ENCODE data around the gene POLQ.

POLQ gene

GRCh38 chr3:121545049-121545573 is 677 bp downstream of the POLQ start:
- H3K4me3 ChIP-seq (ENCODE audit: low read length): peak overlapping the region; percentile 83
- H2AFZ ChIP-seq (ENCODE audit: low read depth, low read length): peak overlapping the region; percentile 100
- peaks cover 21% of the 10 kb centered on the region for H3K36me3 ChIP-seq (ENCODE audit: insufficient read depth, low read length)

GRCh38 chr3:121542924-121543323 is 2.9 kb downstream of the POLQ start:
- Histone ChIP-seq H3K4me1 (ENCODE audit: insufficient read depth, low read length) (peaks cover 8% of the 10 kb centered on the region), H2AFZ (ENCODE audit: low read depth, low read length) (no peak overlapping the region), H3K4me3 (ENCODE audit: low read length) (no peak overlapping the region), H3K27me3 (ENCODE audit: insufficient read depth, low read length) (no peaks in the 10 kb centered on the region), H3K36me3 (ENCODE audit: insufficient read depth, low read length) (peaks cover 34% of the 10 kb centered on the region), H3K9me3 (ENCODE audit: low read length) (no peaks in the 10 kb centered on the region)

More at GRCh38 chr3:121545049-121545573, 677 bp downstream of the POLQ start:
- Histone ChIP-seq H3K4me1 (ENCODE audit: insufficient read depth, low read length) (peaks cover 8% of the 10 kb centered on the region), H3K27me3 (ENCODE audit: insufficient read depth, low read length) (no peaks in the 10 kb centered on the region), H3K9me3 (ENCODE audit: low read length) (no peaks in the 10 kb centered on the region)

- Histone ChIP-seq H3K9me3 (ENCODE audit: low read length) (no peaks in the 10 kb centered on the region), H3K27me3 (ENCODE audit: insufficient read depth, low read length) (no peaks in the 10 kb centered on the region), H3K36me3 (ENCODE audit: insufficient read depth, low read length) (peaks cover 52% of the 10 kb centered on the region), H2AFZ (ENCODE audit: low read depth, low read length) (no peak overlapping the region), H3K4me1 (ENCODE audit: insufficient read depth, low read length) (no peaks in the 10 kb centered on the region), H3K4me3 (ENCODE audit: low read length) (no peak overlapping the region)
Observed at GRCh38 chr3:121531269-121531668, 14.5 kb downstream of the POLQ start.

GRCh38 chr3:121529308-121529707 is 16.5 kb downstream of the POLQ start:
- Histone ChIP-seq H3K4me1 (ENCODE audit: insufficient read depth, low read length) (no peaks in the 10 kb centered on the region), H2AFZ (ENCODE audit: low read depth, low read length) (no peak overlapping the region), H3K36me3 (ENCODE audit: insufficient read depth, low read length) (peaks cover 48% of the 10 kb centered on the region), H3K9me3 (ENCODE audit: low read length) (no peaks in the 10 kb centered on the region), H3K4me3 (ENCODE audit: low read length) (no peak overlapping the region), H3K27me3 (ENCODE audit: insufficient read depth, low read length) (no peaks in the 10 kb centered on the region)

- peaks cover 42% of the 10 kb centered on the region for H3K36me3 ChIP-seq (ENCODE audit: insufficient read depth, low read length)
- peaks cover 3% of the 10 kb centered on the region for H3K9me3 ChIP-seq (ENCODE audit: low read length)
- no peak overlapping the region for H2AFZ ChIP-seq (ENCODE audit: low read depth, low read length)
- no peaks in the 10 kb centered on the region for H3K27me3 ChIP-seq (ENCODE audit: insufficient read depth, low read length)
- no peak overlapping the region for H3K4me3 ChIP-seq (ENCODE audit: low read length)
- no peaks in the 10 kb centered on the region for H3K4me1 ChIP-seq (ENCODE audit: insufficient read depth, low read length)
Observed at GRCh38 chr3:121520510-121520909, 25.3 kb downstream of the POLQ start.

GRCh38 chr3:121517953-121518655 is 27.7 kb downstream of the POLQ start:
- Histone ChIP-seq H3K9me3 (ENCODE audit: low read length) (peaks cover 7% of the 10 kb centered on the region), H3K4me3 (ENCODE audit: low read length) (no peak overlapping the region), H3K27me3 (ENCODE audit: insufficient read depth, low read length) (no peaks in the 10 kb centered on the region), H3K4me1 (ENCODE audit: insufficient read depth, low read length) (no peaks in the 10 kb centered on the region), H2AFZ (ENCODE audit: low read depth, low read length) (no peak overlapping the region), H3K36me3 (ENCODE audit: insufficient read depth, low read length) (peaks cover 39% of the 10 kb centered on the region)

- Histone ChIP-seq H3K27me3 (ENCODE audit: insufficient read depth, low read length) (no peaks in the 10 kb centered on the region), H2AFZ (ENCODE audit: low read depth, low read length) (no peak overlapping the region), H3K9me3 (ENCODE audit: low read length) (peaks cover 7% of the 10 kb centered on the region), H3K36me3 (ENCODE audit: insufficient read depth, low read length) (peaks cover 27% of the 10 kb centered on the region), H3K4me1 (ENCODE audit: insufficient read depth, low read length) (no peaks in the 10 kb centered on the region), H3K4me3 (ENCODE audit: low read length) (no peak overlapping the region)
Observed at GRCh38 chr3:121515862-121516261, 29.9 kb downstream of the POLQ start.

- no peaks in the 10 kb centered on the region for H3K4me1 ChIP-seq (ENCODE audit: insufficient read depth, low read length)
- H3K27me3 ChIP-seq (ENCODE audit: insufficient read depth, low read length): no peaks in the 10 kb centered on the region
- no peak overlapping the region for H2AFZ ChIP-seq (ENCODE audit: low read depth, low read length)
- peaks cover 7% of the 10 kb centered on the region for H3K9me3 ChIP-seq (ENCODE audit: low read length)
- no peak overlapping the region for H3K4me3 ChIP-seq (ENCODE audit: low read length)
- H3K36me3 ChIP-seq (ENCODE audit: insufficient read depth, low read length): peaks cover 23% of the 10 kb centered on the region
Observed at GRCh38 chr3:121515313-121515712, 30.5 kb downstream of the POLQ start.

- Histone ChIP-seq H3K4me1 (ENCODE audit: insufficient read depth, low read length) (no peaks in the 10 kb centered on the region), H3K27me3 (ENCODE audit: insufficient read depth, low read length) (no peaks in the 10 kb centered on the region), H2AFZ (ENCODE audit: low read depth, low read length) (no peak overlapping the region), H3K4me3 (ENCODE audit: low read length) (no peak overlapping the region), H3K36me3 (ENCODE audit: insufficient read depth, low read length) (peaks cover 23% of the 10 kb centered on the region), H3K9me3 (ENCODE audit: low read length) (peaks cover 7% of the 10 kb centered on the region)
Observed at GRCh38 chr3:121514496-121514895, 31.3 kb downstream of the POLQ start.

- no peaks in the 10 kb centered on the region for H3K4me1 ChIP-seq (ENCODE audit: insufficient read depth, low read length)
- H3K9me3 ChIP-seq (ENCODE audit: low read length): no peaks in the 10 kb centered on the region
- H2AFZ ChIP-seq (ENCODE audit: low read depth, low read length): no peak overlapping the region
- H3K27me3 ChIP-seq (ENCODE audit: insufficient read depth, low read length): no peaks in the 10 kb centered on the region
- H3K36me3 ChIP-seq (ENCODE audit: insufficient read depth, low read length): peaks cover 31% of the 10 kb centered on the region
- no peak overlapping the region for H3K4me3 ChIP-seq (ENCODE audit: low read length)
Observed at GRCh38 chr3:121508389-121508788, 37.4 kb downstream of the POLQ start.

GRCh38 chr3:121505256-121505655 is 40.5 kb downstream of the POLQ start:
- Histone ChIP-seq H2AFZ (ENCODE audit: low read depth, low read length) (no peak overlapping the region), H3K36me3 (ENCODE audit: insufficient read depth, low read length) (peaks cover 38% of the 10 kb centered on the region), H3K4me3 (ENCODE audit: low read length) (no peak overlapping the region), H3K9me3 (ENCODE audit: low read length) (no peaks in the 10 kb centered on the region), H3K27me3 (ENCODE audit: insufficient read depth, low read length) (no peaks in the 10 kb centered on the region), H3K4me1 (ENCODE audit: insufficient read depth, low read length) (no peaks in the 10 kb centered on the region)

- Histone ChIP-seq H3K36me3 (ENCODE audit: insufficient read depth, low read length) (peaks cover 33% of the 10 kb centered on the region), H3K4me3 (ENCODE audit: low read length) (no peak overlapping the region), H3K27me3 (ENCODE audit: insufficient read depth, low read length) (no peaks in the 10 kb centered on the region), H3K4me1 (ENCODE audit: insufficient read depth, low read length) (no peaks in the 10 kb centered on the region), H2AFZ (ENCODE audit: low read depth, low read length) (no peak overlapping the region), H3K9me3 (ENCODE audit: low read length) (no peaks in the 10 kb centered on the region)
Observed at GRCh38 chr3:121504618-121505017, 41.2 kb downstream of the POLQ start.

GRCh38 chr3:121496786-121497185 is 49.0 kb downstream of the POLQ start:
- H3K4me3 ChIP-seq (ENCODE audit: low read length): no peak overlapping the region
- no peaks in the 10 kb centered on the region for H3K4me1 ChIP-seq (ENCODE audit: insufficient read depth, low read length)
- H3K9me3 ChIP-seq (ENCODE audit: low read length): no peaks in the 10 kb centered on the region
- peaks cover 24% of the 10 kb centered on the region for H3K36me3 ChIP-seq (ENCODE audit: insufficient read depth, low read length)
- no peaks in the 10 kb centered on the region for H3K27me3 ChIP-seq (ENCODE audit: insufficient read depth, low read length)
- H2AFZ ChIP-seq (ENCODE audit: low read depth, low read length): no peak overlapping the region

- no peaks in the 10 kb centered on the region for H3K9me3 ChIP-seq (ENCODE audit: low read length)
- no peak overlapping the region for H3K4me3 ChIP-seq (ENCODE audit: low read length)
Observed at GRCh38 chr3:121493431-121493830, 52.4 kb downstream of the POLQ start.

More at GRCh38 chr3:121493431-121493830, 52.4 kb downstream of the POLQ start:
- Histone ChIP-seq H3K36me3 (ENCODE audit: insufficient read depth, low read length) (peaks cover 43% of the 10 kb centered on the region), H3K27me3 (ENCODE audit: insufficient read depth, low read length) (no peaks in the 10 kb centered on the region), H2AFZ (ENCODE audit: low read depth, low read length) (no peak overlapping the region), H3K4me1 (ENCODE audit: insufficient read depth, low read length) (no peaks in the 10 kb centered on the region)

Data from neuron (in vitro differentiated cells).